SK-N-SH (cell line): ENCODE data around the gene ZFX. TPM values are rescaled to one million over a fixed set of nuclear protein-coding genes. Genes with fewer than 3 reads are reported as not detected.

Source experiments
- CTCF ChIA-PET: fragments of 300-600, 350-600 bp; formaldehyde crosslinking; extraction: SDS; loops from one replicate; lab custom pipeline; 2021; lab: Yijun Ruan, JAX
- POLR2A ChIA-PET: fragments of 350-600 bp; sonication (Branson Sonifier 250); formaldehyde crosslinking; extraction: SDS; loops from one replicate; lab custom pipeline; 2020; ENCODE audit warnings: antibody characterized with exemption, inconsistent platforms; lab: Yijun Ruan, JAX
- DNase-seq: peaks from one replicate; pipeline ENCODE4 v3.0.0; 2012
- H2AFZ ChIP-seq: fragments of 200-600 bp; sonication (generic); 2 replicates; pipeline ENCODE4 v1.8.1; 2016; ENCODE audit warnings: antibody characterized with exemption, mild to moderate bottlenecking, low read depth
- H3F3A ChIP-seq: fragments of 200-600 bp; sonication (generic); replicated peaks from 2 replicates; pipeline ENCODE3; 2016; ENCODE audit warnings: antibody characterized with exemption, mild to moderate bottlenecking; ENCODE audit not compliant: insufficient read depth
- H3K27ac ChIP-seq, 2 experiments: fragments of 200-500 bp in 1 of 2; fragments of 200-600 bp in 1 of 2; sonication (Bioruptor generic) in 1 of 2; sonication (generic), shearing (Covaris generic) in 1 of 2; 2 replicates each; pipeline versions ENCODE4 v1.5.1 to v1.6.1; 2014 to 2016; ENCODE audit warnings: low read depth in 2 of 2, inconsistent platforms in 1 of 2, low read length in 1 of 2, mild to moderate bottlenecking in 1 of 2, mixed read lengths in 1 of 2
- H3K27me3 ChIP-seq: fragments of 200-600 bp; sonication (generic), shearing (Covaris generic); 2 replicates; pipeline ENCODE4 v1.6.1; 2016; ENCODE audit warnings: mixed run types; ENCODE audit not compliant: insufficient read depth
- H3K36me3 ChIP-seq, 2 experiments: fragments of 200-500 bp in 1 of 2; fragments of 200-600 bp in 1 of 2; sonication (Bioruptor generic) in 1 of 2; sonication (generic) in 1 of 2; replicated peaks in 1 of 2; 2 replicates each; pipeline versions ENCODE3 to v1.5.1; 2014 to 2016; ENCODE audit warnings: low read length in 1 of 2, mild to moderate bottlenecking in 1 of 2; ENCODE audit not compliant: insufficient read depth in 2 of 2, control insufficient read depth in 1 of 2
- H3K4me1 ChIP-seq, 2 experiments: fragments of 200-500 bp in 1 of 2; fragments of 200-600 bp in 1 of 2; sonication (Bioruptor generic) in 1 of 2; sonication (generic), shearing (Covaris generic) in 1 of 2; 2 replicates each; pipeline versions ENCODE4 v1.5.1 to v1.6.1; 2014 to 2016; ENCODE audit warnings: low read depth in 1 of 2, low read length in 1 of 2, mixed run types in 1 of 2; ENCODE audit not compliant: insufficient read depth in 2 of 2, control insufficient read depth in 1 of 2
- H3K4me2 ChIP-seq: fragments of 200-600 bp; sonication (generic), shearing (Covaris generic); 2 replicates; pipeline ENCODE4 v1.6.1; 2017; ENCODE audit warnings: mixed run types
- H3K4me3 ChIP-seq, 2 experiments: fragments of 200-500 bp in 1 of 2; fragments of 200-600 bp in 1 of 2; sonication (Bioruptor generic) in 1 of 2; sonication (generic), shearing (Covaris generic) in 1 of 2; 2 replicates each; pipeline versions ENCODE4 v1.5.1 to v1.8.1; 2014 to 2016; ENCODE audit warnings: low read depth in 2 of 2, inconsistent platforms in 1 of 2, low read length in 1 of 2, mild to moderate bottlenecking in 1 of 2, mixed read lengths in 1 of 2, moderate library complexity in 1 of 2
- H3K79me2 ChIP-seq: fragments of 200-600 bp; sonication (generic); 2 replicates; pipeline ENCODE4 v1.8.1; 2017; ENCODE audit warnings: mild to moderate bottlenecking; ENCODE audit not compliant: insufficient read depth
- H3K9ac ChIP-seq: fragments of 200-600 bp; sonication (generic); 2 replicates; pipeline ENCODE4 v1.6.1; 2017; ENCODE audit warnings: mixed run types
- H3K9me2 ChIP-seq: fragments of 200-600 bp; sonication (generic); 2 replicates; pipeline ENCODE4 v1.6.1; 2017; ENCODE audit warnings: mixed run types
- H3K9me3 ChIP-seq: fragments of 200-600 bp; sonication (generic); 2 replicates; pipeline ENCODE4 v1.6.1; 2017; ENCODE audit warnings: mixed run types, mild to moderate bottlenecking, moderate library complexity
- H4K20me1 ChIP-seq: fragments of 200-600 bp; sonication (generic); 2 replicates; pipeline ENCODE4 v1.6.1; 2017; ENCODE audit warnings: mild to moderate bottlenecking, mixed run types; ENCODE audit not compliant: insufficient read depth
- CTCF ChIP-seq: fragments of 200-600 bp; sonication (generic); IDR thresholded peaks from 2 replicates; pipeline ENCODE4 v1.6.1; 2017; ENCODE audit warnings: antibody characterized with exemption, mild to moderate bottlenecking, moderate library complexity
- EP300 ChIP-seq, 2 experiments: IDR thresholded peaks; 2 replicates each; pipeline versions ENCODE4 v1.4.0 to v1.6.1; 2012; ENCODE audit warnings: borderline replicate concordance in 1 of 2, low read depth in 1 of 2, low read length in 1 of 2
- EZH2phosphoT487 ChIP-seq: fragments of 200-600 bp; sonication (generic); IDR thresholded peaks from 2 replicates; pipeline ENCODE4 v1.6.1; 2017; ENCODE audit warnings: low read depth, mixed run types, mild to moderate bottlenecking, antibody characterized with exemption, moderate library complexity, borderline replicate concordance
- FOSL2 ChIP-seq: IDR thresholded peaks from 2 replicates; pipeline ENCODE4 v1.4.0; 2012; ENCODE audit warnings: low read depth, mild to moderate bottlenecking, moderate library complexity, borderline replicate concordance
- FOXJ3 ChIP-seq: sonication (generic); formaldehyde crosslinking; IDR thresholded peaks from 2 replicates; pipeline ENCODE4 v1.5.1; 2020; ENCODE audit warnings: mild to moderate bottlenecking, missing genetic modification reagents
- FOXM1 ChIP-seq: IDR thresholded peaks from 2 replicates; pipeline ENCODE4 v1.4.0; 2012; ENCODE audit warnings: low read depth, mild to moderate bottlenecking
- IRF3 ChIP-seq: fragments of 150-350 bp; IDR thresholded peaks from 2 replicates; pipeline ENCODE4 v1.6.1; 2016; ENCODE audit warnings: mild to moderate bottlenecking, low read depth, low read length
- MEF2A ChIP-seq: IDR thresholded peaks from 2 replicates; pipeline ENCODE4 v1.4.0; 2012; ENCODE audit warnings: low read depth, borderline replicate concordance
- MXI1 ChIP-seq: IDR thresholded peaks from 2 replicates; pipeline ENCODE4 v1.6.1; 2012; ENCODE audit warnings: mild to moderate bottlenecking, low read depth, low read length, improper control_type of control experiment
- PBX3 ChIP-seq: IDR thresholded peaks from 2 replicates; pipeline ENCODE4; 2012
- RAD21 ChIP-seq: IDR thresholded peaks from 2 replicates; pipeline ENCODE4 v1.6.1; 2012; ENCODE audit warnings: mild to moderate bottlenecking, low read length
- RCOR1 ChIP-seq: fragments of 150-350 bp; IDR thresholded peaks from 2 replicates; pipeline ENCODE4 v1.6.1; 2017; ENCODE audit warnings: antibody characterized with exemption, low read length
- REST ChIP-seq: IDR thresholded peaks from 2 replicates; pipeline ENCODE4 v1.6.1; 2012; ENCODE audit warnings: mild to moderate bottlenecking, low read depth, low read length, moderate library complexity
- RFX5 ChIP-seq: IDR thresholded peaks from 2 replicates; pipeline ENCODE4 v1.6.1; 2012; ENCODE audit warnings: mild to moderate bottlenecking, improper control_type of control experiment, low read length
- SIN3A ChIP-seq: IDR thresholded peaks from 2 replicates; pipeline ENCODE4 v1.6.1; 2012; ENCODE audit warnings: low read depth, mild to moderate bottlenecking, low read length, moderate library complexity, borderline replicate concordance
- SMC3 ChIP-seq: IDR thresholded peaks from 2 replicates; pipeline ENCODE4 v1.6.1; 2012; ENCODE audit warnings: low read depth, low read length, improper control_type of control experiment
- TAF1 ChIP-seq: IDR thresholded peaks from 2 replicates; pipeline ENCODE4 v1.6.1; 2012; ENCODE audit warnings: low read depth, mild to moderate bottlenecking, low read length, moderate library complexity, borderline replicate concordance
- YY1 ChIP-seq: IDR thresholded peaks from 2 replicates; pipeline ENCODE4 v1.4.0; 2012; ENCODE audit warnings: low read depth, mild to moderate bottlenecking
- WGBS: methylation state at CpG from one replicate; pipeline ENCODE4 v1.1.6; 2017; ENCODE audit warnings: low lambda C conversion rate; 5-methylcytosine and 5-hydroxymethylcytosine counted together
- polyA plus RNA-seq, 3 experiments: library from polyadenylated mRNA; depleted of rRNA; stranded (reverse); fragments of >200 nt; gene quantifications; 2 replicates each; pipeline ENCODE4 v1.2.3, GENCODE V29; 2012

ZFX gene
- polyA plus RNA-seq, 1 of the 3 experiments (the other 2 are of a cell fraction) = 9.0 TPM

- 28% methylated on average over 8 of the region's 8 CpGs for WGBS
- Histone ChIP-seq H3K36me3 (no peaks in the 10 kb centered on the region), H3K27me3 (no peaks in the 10 kb centered on the region; the same call in 1 of the 2 replicates), H3K4me3 (no peak overlapping the region), H3K9ac (no peak overlapping the region), H3K9me2 (no peaks in the 10 kb centered on the region), H3K9me3 (no peaks in the 10 kb centered on the region), H3F3A (peaks cover 15% of the 10 kb centered on the region), H4K20me1 (no peaks in the 10 kb centered on the region), H3K4me1 (peaks cover 0 to 13% of the 10 kb centered on the region in 2 experiments; a peak in 1 of 4 replicates), H3K4me2 (no peak overlapping the region), H3K79me2 (no peaks in the 10 kb centered on the region), H2AFZ (no peak overlapping the region)
- DNase-seq = no peak
- TF ChIP-seq SMC3 (no peak), FOXM1 (no peak), YY1 (no peak), PBX3 (no peak), RAD21 (no peak), RFX5 (no peak), EP300 (IDR thresholded peaks at IDR 0.05; ENCODE audit: borderline replicate concordance in 1 of 2, low read depth in 1 of 2, low read length in 1 of 2) (no peak), IRF3 (no peak), TAF1 (no peak), EZH2phosphoT487 (no peak), CTCF (no peak), RCOR1 (no peak), MXI1 (no peak), FOXJ3 (CRISPR knock-in tag) (no peak), REST (no peak), FOSL2 (no peak), SIN3A (no peak), MEF2A (no peak)
- TF ChIP-seq, all 33 proteins: peak for 0
- ChIA-PET CTCF (interaction anchor here (0.6 to 1.8 kb wide), 13 partner anchors 8 to 367 kb away, joined by 3 to 14 read pairs (median 3); no protein-coding TSS in a partner anchor), POLR2A (no interaction called here)
- H3K27ac ChIP-seq = no peak overlapping the region
Observed at GRCh38 chrX:24242649-24243175, 93.2 kb downstream of the ZFX start.
